Parathyroid adenoma (tissue), 2 donors: ENCODE data around the gene ADD2.

Source experiments
- H2AFZ ChIP-seq: fragments of 300-600 bp; sonication (generic); one replicate; pipeline ENCODE4 v1.7.0; 2017; ENCODE audit warnings: antibody characterized with exemption, mild to moderate bottlenecking
- H3K27ac ChIP-seq: fragments of 300-600 bp; sonication (generic); one replicate; pipeline ENCODE4 v1.7.0; 2017
- H3K27me3 ChIP-seq: fragments of 300-600 bp; sonication (generic); one replicate; pipeline ENCODE4 v1.7.0; 2017; ENCODE audit warnings: low read length; ENCODE audit not compliant: control insufficient read depth, insufficient read depth
- H3K36me3 ChIP-seq: fragments of 300-600 bp; sonication (generic); one replicate; pipeline ENCODE4 v1.7.0; 2017; ENCODE audit warnings: low read length; ENCODE audit not compliant: control insufficient read depth, insufficient read depth
- H3K4me1 ChIP-seq: fragments of 300-600 bp; sonication (generic); one replicate; pipeline ENCODE4 v1.7.0; 2017; ENCODE audit warnings: control low read depth
- H3K4me2 ChIP-seq: fragments of 300-600 bp; sonication (generic); one replicate; pipeline ENCODE4 v1.7.0; 2017; ENCODE audit warnings: low read length
- H3K4me3 ChIP-seq: fragments of 300-600 bp; sonication (generic); one replicate; pipeline ENCODE4 v1.7.0; 2017; ENCODE audit warnings: low read depth, low read length
- H3K79me2 ChIP-seq: fragments of 300-600 bp; sonication (generic); one replicate; pipeline ENCODE4 v1.7.0; 2017; ENCODE audit warnings: control low read depth
- H3K9ac ChIP-seq: fragments of 300-600 bp; sonication (generic); one replicate; pipeline ENCODE4 v1.7.0; 2017; ENCODE audit warnings: mild to moderate bottlenecking
- H3K9me3 ChIP-seq: fragments of 300-600 bp; sonication (generic); one replicate; pipeline ENCODE4 v1.7.0; 2017; ENCODE audit warnings: low read length; ENCODE audit not compliant: control insufficient read depth
- TF ChIP-seq, protein P1 (sequence below): fragments of 300-600 bp; sonication (generic); IDR thresholded peaks from one replicate; pipeline ENCODE4 v1.7.0; 2017; ENCODE audit warnings: antibody characterized with exemption, mild to moderate bottlenecking
- donor health status: primary hyperparathyroidism.

The ADD2 gene

DNA sequence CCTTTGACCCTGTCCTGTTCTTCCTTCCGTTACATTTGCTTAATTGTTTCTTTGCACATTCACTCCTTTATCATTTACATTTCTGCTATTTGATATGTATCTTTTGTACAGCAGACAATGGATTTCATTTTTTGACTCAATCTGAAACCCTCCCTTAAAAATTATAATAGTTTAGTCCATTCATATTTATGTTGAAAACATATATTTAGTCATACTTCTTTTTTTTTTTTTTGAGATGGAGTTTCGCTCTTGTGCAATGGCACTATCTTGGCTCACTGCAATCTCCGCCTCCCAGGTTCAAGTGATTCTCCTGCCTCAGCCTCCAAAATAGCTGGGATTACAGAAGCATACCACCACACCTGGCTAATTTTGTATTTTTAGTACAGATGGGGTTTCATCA is 119.0 kb downstream of the ADD2 start:
- H3K4me2 ChIP-seq: no peak overlapping the region
- H3K9ac ChIP-seq: no peak overlapping the region
- no peaks in the 10 kb centered on the region for H3K9me3 ChIP-seq
- no peaks in the 10 kb centered on the region for H3K27me3 ChIP-seq
- H2AFZ ChIP-seq: no peak overlapping the region
- H3K27ac ChIP-seq: no peak overlapping the region
- no peaks in the 10 kb centered on the region for H3K36me3 ChIP-seq
- TF ChIP-seq, protein P1, sequence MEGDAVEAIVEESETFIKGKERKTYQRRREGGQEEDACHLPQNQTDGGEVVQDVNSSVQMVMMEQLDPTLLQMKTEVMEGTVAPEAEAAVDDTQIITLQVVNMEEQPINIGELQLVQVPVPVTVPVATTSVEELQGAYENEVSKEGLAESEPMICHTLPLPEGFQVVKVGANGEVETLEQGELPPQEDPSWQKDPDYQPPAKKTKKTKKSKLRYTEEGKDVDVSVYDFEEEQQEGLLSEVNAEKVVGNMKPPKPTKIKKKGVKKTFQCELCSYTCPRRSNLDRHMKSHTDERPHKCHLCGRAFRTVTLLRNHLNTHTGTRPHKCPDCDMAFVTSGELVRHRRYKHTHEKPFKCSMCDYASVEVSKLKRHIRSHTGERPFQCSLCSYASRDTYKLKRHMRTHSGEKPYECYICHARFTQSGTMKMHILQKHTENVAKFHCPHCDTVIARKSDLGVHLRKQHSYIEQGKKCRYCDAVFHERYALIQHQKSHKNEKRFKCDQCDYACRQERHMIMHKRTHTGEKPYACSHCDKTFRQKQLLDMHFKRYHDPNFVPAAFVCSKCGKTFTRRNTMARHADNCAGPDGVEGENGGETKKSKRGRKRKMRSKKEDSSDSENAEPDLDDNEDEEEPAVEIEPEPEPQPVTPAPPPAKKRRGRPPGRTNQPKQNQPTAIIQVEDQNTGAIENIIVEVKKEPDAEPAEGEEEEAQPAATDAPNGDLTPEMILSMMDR: no peak
- H3K4me1 ChIP-seq: no peaks in the 10 kb centered on the region
- no peaks in the 10 kb centered on the region for H3K79me2 ChIP-seq
- H3K4me3 ChIP-seq: no peak overlapping the region

DNA sequence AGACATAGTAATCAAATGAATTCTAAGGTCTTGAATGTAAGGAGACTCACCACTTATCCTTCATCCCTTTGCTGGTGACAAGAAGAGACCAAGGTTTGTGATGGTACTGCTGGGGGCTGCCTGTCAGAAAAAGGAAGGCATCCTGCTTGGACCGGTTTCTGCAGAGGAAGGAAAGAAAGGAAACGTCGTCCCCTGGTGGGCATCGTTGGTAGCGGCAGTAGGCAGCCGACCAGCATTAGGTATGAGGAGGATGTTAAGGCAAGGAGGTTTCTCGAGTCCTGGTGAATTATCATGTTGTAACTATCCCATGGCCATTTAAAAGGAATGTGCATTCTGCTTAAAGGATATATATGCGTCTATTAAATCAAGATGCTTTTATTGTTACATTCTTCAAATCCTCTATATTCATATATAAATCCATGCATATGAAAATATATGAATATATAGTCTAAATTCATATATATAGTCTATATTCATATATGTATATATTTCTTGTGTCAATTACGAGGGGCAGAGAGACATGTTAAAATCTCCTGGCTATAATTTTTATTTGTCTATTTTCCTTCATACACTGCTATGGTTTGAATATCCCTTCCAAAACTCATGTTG is 120.0 kb downstream of the ADD2 start:
- Histone ChIP-seq H3K27me3 (no peaks in the 10 kb centered on the region), H3K36me3 (no peaks in the 10 kb centered on the region), H3K4me3 (no peak overlapping the region), H3K9ac (no peak overlapping the region), H3K9me3 (no peaks in the 10 kb centered on the region), H3K27ac (no peak overlapping the region), H3K4me2 (no peak overlapping the region), H3K4me1 (no peaks in the 10 kb centered on the region), H3K79me2 (no peaks in the 10 kb centered on the region), H2AFZ (no peak overlapping the region)
- TF ChIP-seq, protein P1: peak; percentile 94

DNA sequence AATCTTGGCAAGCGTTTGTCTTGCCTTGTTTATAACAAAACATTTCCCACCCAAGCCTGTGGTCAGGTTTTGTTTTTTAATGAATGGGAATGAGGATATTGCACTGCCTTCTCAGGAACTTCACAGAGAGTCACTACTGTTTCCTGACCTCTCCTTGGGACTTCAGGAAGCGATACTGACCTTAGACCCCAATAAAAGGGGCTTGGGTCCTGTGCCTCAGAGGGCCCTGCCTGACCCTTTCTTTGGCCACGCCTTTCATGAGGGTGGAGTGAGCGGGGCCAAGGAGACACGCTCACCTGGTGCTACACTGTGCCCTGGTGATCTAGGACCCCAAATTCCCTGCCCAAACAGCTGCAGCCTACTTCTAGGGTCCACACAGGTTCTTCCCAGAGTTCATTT is 121.6 kb downstream of the ADD2 start:
- H3K4me3 ChIP-seq: no peak overlapping the region
- H3K9ac ChIP-seq: no peak overlapping the region
- no peaks in the 10 kb centered on the region for H3K4me1 ChIP-seq
- H3K79me2 ChIP-seq: no peaks in the 10 kb centered on the region
- no peak overlapping the region for H3K4me2 ChIP-seq
- TF ChIP-seq, protein P1: no peak
- H3K9me3 ChIP-seq: no peaks in the 10 kb centered on the region
- H3K36me3 ChIP-seq: no peaks in the 10 kb centered on the region
- H2AFZ ChIP-seq: no peak overlapping the region
- no peaks in the 10 kb centered on the region for H3K27me3 ChIP-seq
- no peak overlapping the region for H3K27ac ChIP-seq

DNA sequence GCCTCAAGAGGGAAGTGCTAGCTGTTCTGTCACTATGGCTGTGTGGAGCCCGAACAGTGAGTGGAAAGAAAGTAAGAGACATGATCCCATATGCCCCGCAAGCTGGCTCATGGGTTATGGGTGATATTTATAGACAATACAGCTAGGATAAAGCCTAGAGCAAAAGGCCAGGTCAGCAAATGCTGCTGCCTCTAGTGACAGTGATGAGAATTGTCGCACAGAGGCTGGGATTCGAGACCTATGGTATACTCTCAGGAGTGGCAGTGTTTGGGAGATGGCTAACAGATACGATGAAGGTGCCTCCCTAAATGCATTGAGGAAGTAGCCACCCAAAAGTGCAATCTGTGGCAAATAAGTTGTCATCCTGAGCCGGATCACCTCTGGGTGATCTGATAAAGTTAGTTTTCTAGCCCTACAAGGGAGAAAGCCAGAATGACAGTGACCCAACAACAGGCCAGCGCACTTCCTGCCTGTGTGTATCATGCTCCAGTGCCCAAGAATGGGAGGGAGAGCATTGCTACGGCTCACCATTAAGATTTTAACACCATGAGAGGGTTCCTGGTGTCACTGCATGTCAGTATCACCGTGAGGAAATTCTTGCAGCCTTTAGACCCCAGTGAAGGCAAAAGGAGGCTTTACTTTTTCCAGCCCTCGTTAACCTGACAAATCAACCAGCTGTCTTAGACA is 122.1 kb downstream of the ADD2 start:
- no peak overlapping the region for H3K9ac ChIP-seq
- no peak overlapping the region for H2AFZ ChIP-seq
- no peaks in the 10 kb centered on the region for H3K36me3 ChIP-seq
- no peak overlapping the region for H3K27ac ChIP-seq
- no peaks in the 10 kb centered on the region for H3K79me2 ChIP-seq
- no peak overlapping the region for H3K4me2 ChIP-seq
- H3K4me3 ChIP-seq: no peak overlapping the region
- H3K9me3 ChIP-seq: no peaks in the 10 kb centered on the region
- H3K27me3 ChIP-seq: no peaks in the 10 kb centered on the region
- H3K4me1 ChIP-seq: no peaks in the 10 kb centered on the region
- TF ChIP-seq, protein P1: no peak

DNA sequence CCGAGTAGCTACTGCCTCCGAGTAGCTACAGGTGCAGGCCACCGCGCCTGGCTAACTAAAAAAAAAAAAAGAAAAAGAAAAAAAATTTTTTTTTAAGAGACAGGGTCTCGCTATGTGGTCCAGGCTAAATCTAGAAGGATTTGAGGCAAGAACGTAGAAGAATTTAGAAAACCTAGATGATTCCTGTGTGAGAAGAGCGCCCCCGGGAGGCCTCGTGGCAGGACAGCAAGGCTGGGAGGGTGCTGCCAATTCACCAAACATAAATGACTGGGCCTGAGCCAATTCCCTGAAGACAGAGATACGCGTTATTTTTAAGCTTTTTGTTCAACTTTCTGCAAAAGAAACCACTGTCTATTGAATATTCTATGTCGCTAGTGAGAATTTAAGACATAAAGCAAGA is 124.3 kb downstream of the ADD2 start:
- no peaks in the 10 kb centered on the region for H3K36me3 ChIP-seq
- no peak overlapping the region for H3K4me3 ChIP-seq
- H3K9ac ChIP-seq: no peak overlapping the region
- TF ChIP-seq, protein P1: no peak
- H3K27me3 ChIP-seq: no peaks in the 10 kb centered on the region
- H3K27ac ChIP-seq: no peak overlapping the region
- H3K9me3 ChIP-seq: no peaks in the 10 kb centered on the region
- no peaks in the 10 kb centered on the region for H3K79me2 ChIP-seq
- no peaks in the 10 kb centered on the region for H3K4me1 ChIP-seq
- H2AFZ ChIP-seq: no peak overlapping the region
- H3K4me2 ChIP-seq: no peak overlapping the region
